GM20431 (cell line): Measurements from ENCODE around the gene SHC2.
"Not testable (repeated sequence)": the region's sequence is repeated elsewhere in the genome, so short reads cannot be mapped to it uniquely, and the experiment has no call there.

Experiments used
- in situ Hi-C: fragments of 300-500 bp; cut with MseI, MboI; formaldehyde crosslinking; loops from one replicate; pipeline ENCODE4 v1.15.0; 2020; ENCODE audit warnings: low sequenced_read_pairs; ENCODE audit not compliant: unreplicated experiment

Gene SHC2

GRCh38 chr19:493391-494170 is 32.7 kb upstream of the SHC2 start:
- in situ Hi-C loops, result no loop called here

- in situ Hi-C loops, result no loop called here
Measured at GRCh38 chr19:492091-492531, 31.3 kb upstream of the SHC2 start.

- in situ Hi-C loops, result no loop called here
Measured at GRCh38 chr19:491146-491741, 30.4 kb upstream of the SHC2 start.

GRCh38 chr19:489418-490196 is 28.8 kb upstream of the SHC2 start:
- in situ Hi-C loops, result no loop called here

GRCh38 chr19:488505-489417 is 27.9 kb upstream of the SHC2 start:
- in situ Hi-C loops, result no loop called here

- in situ Hi-C loops, result no loop called here
Measured at GRCh38 chr19:485583-486236, 24.9 kb upstream of the SHC2 start.

GRCh38 chr19:485077-485476 is 24.2 kb upstream of the SHC2 start:
- in situ Hi-C loops, result no loop called here

- in situ Hi-C loops, result no loop called here
Measured at GRCh38 chr19:484494-484893, 23.7 kb upstream of the SHC2 start.

GRCh38 chr19:483332-484072 is 22.7 kb upstream of the SHC2 start:
- in situ Hi-C loops, result no loop called here

GRCh38 chr19:482186-483041 is 21.6 kb upstream of the SHC2 start:
- in situ Hi-C loops, result no loop called here

- in situ Hi-C loops, result not testable (repeated sequence)
Measured at GRCh38 chr19:481100-481499, 20.3 kb upstream of the SHC2 start.

GRCh38 chr19:480016-480855 is 19.4 kb upstream of the SHC2 start:
- in situ Hi-C loops, result no loop called here

GRCh38 chr19:478976-479375 is 18.1 kb upstream of the SHC2 start:
- in situ Hi-C loops, result no loop called here

- in situ Hi-C loops, result no loop called here
Measured at GRCh38 chr19:478236-478903, 17.5 kb upstream of the SHC2 start.

- in situ Hi-C loops, result no loop called here
Measured at GRCh38 chr19:475360-475759, 14.5 kb upstream of the SHC2 start.
